Memory B cell (primary cell): ENCODE results near the gene TMCC1.
"Not testable (repeated sequence)": the region's sequence is repeated elsewhere in the genome, so short reads cannot be mapped to it uniquely, and the experiment has no call there.

ENCODE experiments used
- ATAC-seq: fragments of 150-1000 bp; cut with Tn5 transposase; 2 replicates; pipeline ENCODE4 v1.10.0; 2021; ENCODE audit warnings: low read depth, mild to moderate bottlenecking, moderate library complexity
- DNase-seq, 2 donors: peaks; one replicate each; pipeline ENCODE4 v3.0.0; 2022; ENCODE audit warnings: low spot score in 2 of 2
- H3K27ac Mint-ChIP-seq: one replicate; pipeline ENCODE4 v1.8.0; 2022; ENCODE audit warnings: mild to moderate bottlenecking, moderate library complexity, mixed read lengths
- H3K27me3 Mint-ChIP-seq: one replicate; pipeline ENCODE4 v1.8.0; 2022; ENCODE audit warnings: mixed read lengths
- H3K36me3 Mint-ChIP-seq: one replicate; pipeline ENCODE4 v1.8.0; 2022; ENCODE audit warnings: mild to moderate bottlenecking, mixed read lengths
- H3K4me1 Mint-ChIP-seq: one replicate; pipeline ENCODE4 v1.8.0; 2022; ENCODE audit warnings: mixed read lengths
- H3K4me3 Mint-ChIP-seq: one replicate; pipeline ENCODE4 v1.8.0; 2022; ENCODE audit warnings: mild to moderate bottlenecking, moderate library complexity, mixed read lengths
- H3K9me3 Mint-ChIP-seq: one replicate; pipeline ENCODE4 v1.8.0; 2022; ENCODE audit warnings: mixed read lengths

TMCC1 gene

GRCh38 chr3:129764090-129764489, 129.4 kb downstream of the TMCC1 start:
- ATAC-seq (no peak), DNase-seq (no peak)
- Mint-ChIP-seq H3K9me3 (no peaks in the 10 kb centered on the region), H3K27ac (no peak overlapping the region), H3K36me3 (peaks cover 5% of the 10 kb centered on the region), H3K4me3 (no peak overlapping the region), H3K4me1 (peaks cover 5% of the 10 kb centered on the region), H3K27me3 (no peaks in the 10 kb centered on the region)

GRCh38 chr3:129758785-129759320, 134.7 kb downstream of the TMCC1 start:
- peaks cover 4% of the 10 kb centered on the region for H3K9me3 Mint-ChIP-seq
- no peak overlapping the region for H3K4me3 Mint-ChIP-seq
- no peak overlapping the region for H3K27ac Mint-ChIP-seq
- no peak for ATAC-seq
- H3K36me3 Mint-ChIP-seq: peaks cover 23% of the 10 kb centered on the region
- H3K27me3 Mint-ChIP-seq: no peaks in the 10 kb centered on the region
- peaks cover 10% of the 10 kb centered on the region for H3K4me1 Mint-ChIP-seq
- no peak for DNase-seq

GRCh38 chr3:129758306-129758705, 135.2 kb downstream of the TMCC1 start:
- Mint-ChIP-seq H3K4me3 (no peak overlapping the region), H3K9me3 (peaks cover 5% of the 10 kb centered on the region), H3K27me3 (no peaks in the 10 kb centered on the region), H3K4me1 (peaks cover 10% of the 10 kb centered on the region), H3K36me3 (peaks cover 24% of the 10 kb centered on the region), H3K27ac (no peak overlapping the region)
- no peak for DNase-seq
- ATAC-seq: no peak

GRCh38 chr3:129756871-129757270, 136.6 kb downstream of the TMCC1 start:
- Mint-ChIP-seq H3K36me3 (peaks cover 29% of the 10 kb centered on the region), H3K9me3 (peaks cover 10% of the 10 kb centered on the region), H3K27me3 (no peaks in the 10 kb centered on the region), H3K4me1 (peaks cover 10% of the 10 kb centered on the region), H3K27ac (no peak overlapping the region), H3K4me3 (no peak overlapping the region)
- DNase-seq (no peak), ATAC-seq (no peak)

- H3K9me3 Mint-ChIP-seq, H3K27me3 Mint-ChIP-seq, ATAC-seq: not testable (repeated sequence)
These were observed 142.4 kb downstream of the TMCC1 start for GRCh38 chr3:129751105-129751504.

GRCh38 chr3:129749692-129750091, 143.8 kb downstream of the TMCC1 start:
- Mint-ChIP-seq H3K27ac (no peak overlapping the region), H3K4me1 (peaks cover 6% of the 10 kb centered on the region), H3K4me3 (no peak overlapping the region), H3K9me3 (peaks cover 10% of the 10 kb centered on the region), H3K27me3 (no peaks in the 10 kb centered on the region), H3K36me3 (peaks cover 10% of the 10 kb centered on the region)
- no peak for DNase-seq
- no peak for ATAC-seq

More at GRCh38 chr3:129751105-129751504, 142.4 kb downstream of the TMCC1 start:
- not testable (repeated sequence) for H3K4me3 Mint-ChIP-seq, H3K4me1 Mint-ChIP-seq, DNase-seq, H3K27ac Mint-ChIP-seq
- H3K36me3 Mint-ChIP-seq: peaks cover 13% of the 10 kb centered on the region

- no peak for ATAC-seq
- peaks cover 5% of the 10 kb centered on the region for H3K36me3 Mint-ChIP-seq
- no peaks in the 10 kb centered on the region for H3K27me3 Mint-ChIP-seq
- DNase-seq: no peak
- peaks cover 5% of the 10 kb centered on the region for H3K9me3 Mint-ChIP-seq
- no peak overlapping the region for H3K4me3 Mint-ChIP-seq
- H3K27ac Mint-ChIP-seq: no peak overlapping the region
- H3K4me1 Mint-ChIP-seq: peaks cover 4% of the 10 kb centered on the region
These were observed 145.5 kb downstream of the TMCC1 start for GRCh38 chr3:129747992-129748391.

- Mint-ChIP-seq H3K4me3 (no peak overlapping the region), H3K4me1 (peaks cover 4% of the 10 kb centered on the region), H3K9me3 (no peaks in the 10 kb centered on the region), H3K27ac (no peak overlapping the region), H3K27me3 (no peaks in the 10 kb centered on the region), H3K36me3 (no peaks in the 10 kb centered on the region)
- ATAC-seq (no peak), DNase-seq (no peak)
These were observed 146.4 kb downstream of the TMCC1 start for GRCh38 chr3:129747136-129747535.

GRCh38 chr3:129746629-129747028, 146.9 kb downstream of the TMCC1 start:
- Mint-ChIP-seq H3K4me3 (no peak overlapping the region), H3K4me1 (peaks cover 6% of the 10 kb centered on the region), H3K9me3 (no peaks in the 10 kb centered on the region), H3K27ac (no peak overlapping the region), H3K36me3 (no peaks in the 10 kb centered on the region), H3K27me3 (no peaks in the 10 kb centered on the region)
- DNase-seq (no peak), ATAC-seq (no peak)

GRCh38 chr3:129745253-129745652, 148.3 kb downstream of the TMCC1 start:
- Mint-ChIP-seq H3K9me3 (no peaks in the 10 kb centered on the region), H3K4me3 (no peak overlapping the region), H3K27me3 (no peaks in the 10 kb centered on the region), H3K27ac (no peak overlapping the region), H3K36me3 (no peaks in the 10 kb centered on the region), H3K4me1 (peaks cover 8% of the 10 kb centered on the region)
- no peak for DNase-seq
- no peak for ATAC-seq

GRCh38 chr3:129741794-129742193, 151.7 kb downstream of the TMCC1 start:
- Mint-ChIP-seq H3K36me3 (peaks cover 6% of the 10 kb centered on the region), H3K4me1 (peaks cover 12% of the 10 kb centered on the region), H3K9me3 (no peaks in the 10 kb centered on the region), H3K27me3 (no peaks in the 10 kb centered on the region), H3K27ac (no peak overlapping the region), H3K4me3 (no peak overlapping the region)
- ATAC-seq (no peak), DNase-seq (no peak)

GRCh38 chr3:129740090-129740489, 153.4 kb downstream of the TMCC1 start:
- ATAC-seq: no peak
- Mint-ChIP-seq H3K27me3 (no peaks in the 10 kb centered on the region), H3K9me3 (no peaks in the 10 kb centered on the region), H3K4me1 (peaks cover 12% of the 10 kb centered on the region), H3K27ac (no peak overlapping the region), H3K4me3 (no peak overlapping the region), H3K36me3 (peaks cover 6% of the 10 kb centered on the region)
- DNase-seq: no peak

GRCh38 chr3:129739634-129740033, 153.9 kb downstream of the TMCC1 start:
- DNase-seq (no peak), ATAC-seq (no peak)
- Mint-ChIP-seq H3K27ac (no peak overlapping the region), H3K36me3 (peaks cover 6% of the 10 kb centered on the region), H3K27me3 (no peaks in the 10 kb centered on the region), H3K4me3 (no peak overlapping the region), H3K4me1 (peaks cover 12% of the 10 kb centered on the region), H3K9me3 (no peaks in the 10 kb centered on the region)

- Mint-ChIP-seq H3K36me3 (peaks cover 9% of the 10 kb centered on the region), H3K9me3 (no peaks in the 10 kb centered on the region), H3K4me1 (peaks cover 12% of the 10 kb centered on the region), H3K4me3 (no peak overlapping the region), H3K27ac (no peak overlapping the region), H3K27me3 (no peaks in the 10 kb centered on the region)
- ATAC-seq (no peak), DNase-seq (no peak)
These were observed 155.3 kb downstream of the TMCC1 start for GRCh38 chr3:129738172-129738571.

GRCh38 chr3:129736070-129736469, 157.4 kb downstream of the TMCC1 start:
- H3K27ac Mint-ChIP-seq: no peak overlapping the region
- no peak overlapping the region for H3K4me3 Mint-ChIP-seq
- H3K4me1 Mint-ChIP-seq: peaks cover 8% of the 10 kb centered on the region
- no peak for DNase-seq
- ATAC-seq: no peak
- peaks cover 9% of the 10 kb centered on the region for H3K36me3 Mint-ChIP-seq
- no peaks in the 10 kb centered on the region for H3K27me3 Mint-ChIP-seq
- H3K9me3 Mint-ChIP-seq: no peaks in the 10 kb centered on the region
